Endometrium (tissue), 2 donors: ENCODE results near the gene BORCS8.
"Not testable (repeated sequence)": the region's sequence is repeated elsewhere in the genome, so short reads cannot be mapped to it uniquely, and the experiment has no call there.

Experiments
- FAIRE-seq: peaks from 2 replicates; lab custom pipeline; 2012; peaks lifted over from hg19 to GRCh38; lab: Jason Lieb, UNC
- donor health status: control.
- donor health status: control.

The BORCS8 gene

DNA sequence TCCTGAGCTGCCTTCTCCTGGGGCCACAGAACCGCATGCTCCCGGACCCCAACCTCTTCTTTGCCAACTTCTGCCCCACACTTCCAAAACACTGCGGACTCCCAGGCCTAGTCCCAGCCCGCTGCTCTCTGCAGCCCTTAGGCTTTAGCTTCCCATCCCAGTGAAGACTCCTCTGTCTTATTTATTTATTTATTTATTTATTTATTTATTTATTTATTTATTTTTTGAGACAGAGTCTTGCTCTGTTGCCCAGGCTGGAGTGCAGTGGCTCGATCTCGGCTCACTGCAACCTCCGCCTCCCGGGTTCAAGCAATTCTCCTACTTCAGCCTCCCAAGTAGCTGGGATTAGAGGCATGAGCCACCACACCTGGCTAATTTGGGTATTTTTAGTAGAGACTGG lies 43.4 kb downstream of the BORCS8 start:
- FAIRE-seq = not testable (repeated sequence)

DNA sequence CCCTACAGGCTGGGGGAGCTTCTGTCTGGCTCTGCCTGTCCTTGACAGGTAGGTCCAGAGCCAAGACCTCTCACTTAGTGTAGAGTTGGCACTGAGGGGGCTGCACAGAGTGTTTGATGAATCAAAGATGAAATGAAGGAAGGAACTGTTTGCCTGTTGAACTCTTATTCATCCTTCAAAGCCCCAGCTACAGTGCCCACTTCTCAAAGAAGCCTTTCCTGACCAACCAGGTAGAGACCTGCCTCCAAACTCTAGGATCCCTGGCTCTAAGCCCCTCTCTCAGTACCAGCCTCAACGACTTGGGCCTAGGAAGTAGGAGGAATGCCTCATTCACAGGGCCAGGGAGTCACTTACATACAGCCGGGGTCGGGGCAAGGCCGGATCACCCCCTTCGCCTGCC lies 44.6 kb downstream of the BORCS8 start:
- no peak for FAIRE-seq

DNA sequence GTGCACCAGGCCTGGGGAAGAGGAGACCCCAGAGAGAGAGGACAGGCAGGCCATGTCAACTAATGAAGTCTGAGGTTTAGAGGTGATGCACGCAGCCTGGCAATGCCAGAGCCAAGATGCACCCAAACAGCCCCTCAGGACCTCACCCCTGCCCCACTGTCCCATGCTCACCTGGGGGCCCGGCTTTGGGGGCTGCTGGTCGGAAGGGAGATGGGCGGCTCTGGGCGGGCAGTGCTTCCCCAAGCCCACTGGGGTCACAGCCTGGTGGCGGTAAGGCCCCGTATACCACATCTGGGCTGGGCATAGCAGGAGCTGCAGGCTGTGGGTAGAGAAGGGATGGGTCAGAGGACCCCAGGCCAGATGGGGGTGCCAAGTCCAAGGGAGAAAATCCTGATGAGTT lies 45.1 kb downstream of the BORCS8 start:
- no peak for FAIRE-seq

DNA sequence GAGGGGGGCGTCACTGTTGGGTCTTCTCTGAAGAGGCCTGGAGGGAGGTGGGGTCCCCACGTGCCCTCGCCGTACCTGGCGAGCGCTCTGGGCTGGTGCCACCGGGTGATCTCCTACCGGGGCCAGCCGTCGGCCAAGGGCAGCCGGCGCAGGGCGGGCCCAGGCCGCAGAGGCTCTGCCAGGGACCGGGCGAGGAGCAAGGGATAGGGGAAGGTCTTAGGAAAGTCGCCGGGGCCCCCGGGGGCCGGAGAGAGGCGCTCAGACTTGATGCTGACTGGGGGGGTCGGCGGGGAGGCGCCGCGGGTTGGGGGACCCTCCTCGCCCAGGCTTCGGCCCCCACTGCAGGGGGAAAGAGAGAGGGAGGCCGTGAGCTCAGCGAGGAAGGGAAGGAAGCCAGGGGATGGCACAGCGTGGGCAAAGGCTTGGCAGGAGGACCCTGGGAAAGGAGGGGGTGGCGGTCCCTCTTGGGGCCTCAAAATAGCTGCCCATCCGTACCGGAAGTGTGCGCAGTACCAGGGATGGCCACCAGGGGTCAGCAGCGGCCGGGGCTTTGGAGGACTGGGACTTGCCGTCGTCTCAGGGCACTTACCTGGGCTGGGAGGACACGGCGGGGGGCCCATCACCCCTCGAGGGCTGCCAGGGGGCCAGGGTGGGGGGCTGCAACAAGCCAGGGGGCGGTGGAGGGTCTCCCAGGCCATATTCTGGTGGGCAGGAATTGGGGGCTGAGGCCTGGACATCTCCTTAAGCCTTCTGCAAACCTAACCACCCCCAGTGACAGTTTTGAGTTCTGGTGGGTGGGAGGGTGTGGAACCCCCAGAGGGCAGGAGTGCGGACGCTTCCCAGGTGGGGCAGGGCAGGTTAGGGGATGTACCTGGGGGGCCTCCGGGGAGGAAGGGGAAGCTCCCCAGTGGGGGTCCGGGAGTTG lies 46.0 kb downstream of the BORCS8 start:
- FAIRE-seq = no peak

DNA sequence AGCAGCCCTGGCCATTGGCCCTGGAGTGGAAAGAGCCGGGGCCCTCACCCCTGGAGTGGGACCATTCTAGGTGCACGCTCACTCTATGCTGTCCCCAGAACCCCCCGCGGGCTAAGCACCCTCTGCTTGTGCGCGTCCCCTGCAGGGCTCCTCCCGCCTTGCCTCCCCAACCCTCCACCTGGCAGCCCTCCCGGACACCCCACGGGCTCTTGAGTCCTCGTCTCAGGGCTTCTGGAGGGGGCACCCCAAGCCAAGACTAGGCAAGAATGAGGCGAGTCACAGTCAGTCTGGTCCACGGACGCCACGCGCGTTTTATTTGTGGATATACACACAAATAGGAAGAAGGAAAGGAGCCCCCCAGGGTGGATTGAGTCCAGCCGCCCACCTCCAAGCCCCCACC lies 46.7 kb downstream of the BORCS8 start:
- no peak for FAIRE-seq

DNA sequence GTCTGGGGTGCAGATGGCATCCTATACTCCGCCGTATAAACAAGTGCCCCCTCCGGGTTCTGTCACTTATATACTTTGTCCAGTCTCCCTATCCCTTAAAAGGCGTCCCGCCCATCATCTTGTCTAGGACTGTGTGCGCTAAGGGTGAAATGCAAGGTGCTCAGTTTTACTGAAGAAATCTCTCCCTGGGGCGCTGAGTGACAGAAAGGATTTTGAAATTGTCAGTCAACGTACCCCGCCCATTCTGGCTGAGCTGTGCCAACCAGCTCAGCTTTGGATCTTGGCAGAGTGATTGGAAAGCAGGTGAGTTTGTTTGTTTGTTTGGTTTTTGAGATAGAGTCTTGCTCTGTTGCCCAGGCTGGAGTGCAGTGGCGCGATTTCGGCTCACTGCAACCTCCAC lies 49.6 kb downstream of the BORCS8 start:
- no peak for FAIRE-seq

DNA sequence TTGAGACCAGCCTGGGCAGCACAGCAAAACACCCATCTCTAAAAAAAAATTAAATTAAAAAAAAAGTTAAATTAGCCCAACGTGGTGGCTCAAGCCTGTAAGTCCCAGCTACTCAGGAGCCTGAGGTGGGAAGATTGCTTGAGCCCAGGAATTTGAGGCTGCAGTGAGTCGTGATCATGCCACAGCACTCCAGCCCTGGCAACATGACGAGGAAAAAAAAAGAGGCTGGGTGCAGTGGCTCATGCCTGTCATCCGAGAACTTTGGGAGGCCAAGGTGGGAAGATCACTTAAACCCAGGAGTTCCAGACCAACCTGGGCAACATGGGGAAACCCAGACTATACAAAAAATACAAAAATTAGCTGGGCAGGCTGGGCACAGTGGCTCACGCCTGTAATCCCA lies 51.5 kb downstream of the BORCS8 start:
- no peak for FAIRE-seq

DNA sequence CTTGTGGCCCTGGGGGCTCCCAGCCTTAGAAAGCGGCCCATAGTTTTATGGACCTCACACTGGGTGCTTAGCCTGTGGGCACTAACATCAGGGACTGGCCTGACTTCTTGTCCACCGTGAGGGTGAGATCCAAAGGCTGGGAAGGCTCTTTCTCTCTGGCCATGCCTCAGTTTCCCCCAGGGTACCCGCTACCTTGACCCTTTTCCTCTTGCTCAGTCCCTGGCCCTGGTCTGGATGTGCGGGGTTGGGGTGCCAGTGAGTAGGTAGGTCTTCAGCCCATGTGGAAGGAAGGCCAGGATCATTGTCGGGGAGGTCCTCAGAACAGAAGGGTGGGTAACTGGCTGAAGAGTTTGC lies 52.1 kb downstream of the BORCS8 start:
- FAIRE-seq = no peak

DNA sequence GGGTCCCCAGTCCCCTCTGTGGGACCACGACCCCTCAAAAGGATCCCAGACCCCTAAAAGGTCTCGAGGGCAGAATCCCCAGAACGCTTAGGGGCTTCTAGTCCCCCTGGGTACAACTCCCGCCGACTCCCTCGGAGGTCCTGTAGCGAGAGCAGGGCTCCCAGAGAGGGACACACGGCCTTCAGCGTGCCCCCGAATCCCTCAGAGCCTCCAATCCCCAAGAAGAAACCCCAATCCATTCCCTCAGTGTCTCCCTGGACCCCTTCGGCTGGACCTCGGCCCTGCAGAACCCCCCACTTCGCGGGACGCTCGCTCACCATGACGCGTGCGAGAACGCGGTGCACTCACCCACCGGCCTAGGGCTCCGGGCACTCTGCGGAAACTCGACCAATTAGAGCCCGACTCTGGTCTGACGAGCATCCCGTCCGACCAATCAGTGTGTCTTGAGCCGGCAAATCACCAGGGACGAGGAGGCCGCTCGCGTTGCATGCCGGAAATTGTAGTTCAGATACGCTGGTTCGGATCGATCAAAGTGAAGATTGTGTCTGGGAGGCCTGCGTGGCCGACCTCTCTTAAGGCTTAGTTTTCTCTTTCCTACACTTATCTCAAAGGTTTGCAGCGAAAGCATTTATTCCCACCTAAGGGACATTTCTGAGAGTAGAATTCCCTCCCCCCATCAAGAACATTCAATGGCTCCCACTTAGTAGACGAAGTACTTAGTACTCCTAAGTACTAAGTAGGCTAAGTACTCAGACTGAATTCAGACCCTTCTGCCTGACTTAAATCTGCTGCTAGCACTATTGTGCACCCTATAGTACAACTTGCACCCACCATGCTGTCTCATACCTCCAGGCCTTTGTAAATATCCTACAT lies 53.6 kb downstream of the BORCS8 start, which contains the start of gene TMEM161A:
Gene TMEM161A (minus strand): TSS at position 370 of the 873 bp plus-strand sequence. CDS start 50 bp downstream, at position 320.
- peak; percentile 93 for FAIRE-seq

DNA sequence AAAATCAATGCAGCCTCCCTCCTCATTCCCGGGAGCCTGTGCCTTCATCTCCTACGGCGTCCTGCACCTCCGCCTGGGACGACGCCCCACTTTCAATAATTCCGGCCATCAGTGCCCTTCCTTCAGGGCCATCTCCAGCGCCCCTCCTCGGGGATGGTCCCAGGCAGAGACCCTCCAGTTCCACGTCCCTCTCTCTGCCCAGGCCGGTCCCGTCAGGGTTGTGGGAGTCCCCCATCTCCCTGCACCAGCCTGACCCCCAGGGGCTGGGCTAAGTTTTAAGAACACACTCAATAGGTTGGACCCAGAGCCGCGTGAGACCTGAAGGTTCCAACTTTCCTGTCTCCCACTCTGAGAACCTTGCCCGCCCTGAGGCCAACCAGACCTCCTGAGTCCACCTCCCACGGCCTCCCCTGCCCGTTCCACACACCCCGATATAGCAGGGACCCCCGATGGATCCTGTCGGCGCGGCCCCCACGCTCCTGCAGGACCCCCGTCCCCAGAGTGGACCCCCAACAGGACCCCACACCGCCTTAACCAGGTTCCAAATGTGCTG lies 54.3 kb downstream of the BORCS8 start:
- FAIRE-seq = no peak

DNA sequence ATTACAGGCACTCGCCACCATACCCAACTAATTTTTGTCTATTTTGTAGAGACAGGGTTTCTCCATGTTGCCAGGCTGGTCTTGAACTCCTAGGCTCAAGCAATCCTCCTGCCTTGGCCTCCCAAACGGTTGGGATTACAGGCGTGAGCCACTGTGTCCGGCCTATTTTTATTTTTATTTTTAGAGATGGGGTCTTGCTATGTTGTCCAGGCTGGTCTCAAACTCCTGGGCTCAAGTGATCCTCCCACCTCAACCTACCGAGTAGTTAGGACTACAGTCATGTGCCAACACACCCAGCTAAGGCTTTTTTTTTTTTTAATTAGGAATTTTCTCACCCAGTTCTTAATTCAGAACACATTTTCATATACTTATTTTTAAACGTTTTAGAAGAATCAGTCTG lies 56.2 kb downstream of the BORCS8 start:
- not testable (repeated sequence) for FAIRE-seq

DNA sequence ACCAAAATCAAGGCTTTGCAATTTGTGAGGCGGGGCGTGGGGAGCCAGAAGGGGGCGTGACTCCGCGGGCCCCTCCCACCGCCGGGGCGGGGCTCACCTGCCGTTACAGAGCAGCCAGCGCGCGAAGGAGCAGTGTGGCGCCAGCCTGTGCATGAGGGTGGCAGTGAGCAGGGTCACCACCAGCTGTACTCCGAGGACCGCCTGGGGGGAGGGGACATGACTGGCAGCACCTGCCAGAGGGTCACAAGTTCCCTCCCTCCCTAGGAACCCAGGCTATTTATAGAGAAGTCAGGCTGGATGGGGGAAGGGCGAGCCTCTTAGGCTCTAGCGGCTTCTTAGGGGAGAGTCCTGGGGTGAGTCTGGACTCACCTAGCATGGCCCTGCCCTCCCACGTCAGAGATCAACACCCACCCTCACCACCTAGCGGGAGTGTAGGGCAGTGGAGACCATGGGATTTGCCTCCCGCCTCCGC lies 57.2 kb downstream of the BORCS8 start:
- no peak for FAIRE-seq

DNA sequence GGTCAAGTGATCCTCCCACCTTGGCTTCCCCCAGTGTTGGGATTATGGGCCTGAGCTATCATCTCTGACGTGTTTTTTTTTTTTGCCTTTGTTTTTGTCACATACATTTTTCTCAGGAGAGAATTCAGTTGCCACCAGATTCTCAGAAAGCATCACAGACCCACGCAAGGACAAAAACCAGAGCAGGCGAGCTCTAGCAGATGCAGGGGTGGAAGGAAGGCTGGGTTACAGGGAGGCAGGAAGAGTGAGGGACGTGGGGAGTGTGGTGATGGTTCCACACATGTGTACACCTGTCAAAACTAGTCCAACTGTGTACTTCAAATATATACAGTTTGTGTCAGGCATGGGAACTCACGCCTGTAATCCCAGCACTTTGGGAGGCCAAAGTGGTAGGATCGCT lies 58.0 kb downstream of the BORCS8 start:
- FAIRE-seq = no peak

DNA sequence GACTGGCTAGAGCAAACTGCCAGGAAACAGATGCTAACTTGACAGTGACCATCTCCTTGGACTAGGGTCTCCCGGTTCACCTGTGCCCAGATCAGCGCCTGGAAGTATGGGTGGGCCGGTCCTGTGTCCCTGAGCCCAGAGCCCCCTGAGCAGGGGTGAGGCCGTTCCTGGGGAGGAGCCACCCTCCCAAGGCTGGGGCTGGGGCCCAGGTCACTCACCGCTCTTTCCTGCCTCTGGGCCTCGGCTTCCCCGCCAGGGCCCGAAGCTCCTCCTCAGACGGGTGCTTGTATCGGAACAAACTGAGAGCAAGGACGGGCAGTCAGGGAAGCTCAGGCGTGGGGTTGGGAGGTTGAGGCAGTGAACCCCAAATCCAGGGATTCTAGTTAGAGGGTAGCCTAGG lies 59.0 kb downstream of the BORCS8 start:
- no peak for FAIRE-seq

DNA sequence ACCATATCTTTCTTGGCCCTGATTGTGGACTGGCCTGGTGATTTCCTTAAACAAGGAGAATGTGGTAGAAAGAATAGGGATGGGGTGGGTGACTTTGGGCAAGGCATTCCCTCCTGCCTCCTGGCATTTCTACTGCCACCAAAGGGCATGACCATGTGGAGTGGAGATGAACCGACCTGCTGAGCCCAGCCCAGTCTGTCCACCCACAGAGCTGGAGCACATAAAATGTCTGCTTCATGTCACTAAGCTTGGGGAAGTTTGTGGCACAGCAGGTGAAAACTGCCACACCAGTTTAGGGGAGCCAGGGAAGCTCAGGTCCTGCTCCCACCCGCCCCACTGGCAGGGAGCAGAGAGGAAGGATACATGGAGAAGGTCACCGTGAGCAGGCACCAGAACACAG lies 60.0 kb downstream of the BORCS8 start:
- FAIRE-seq = no peak
